HG03521 (cell line): ENCODE measurements around the gene GNPTG.

Source experiments
- ATAC-seq: cut with Tn5 transposase; IDR thresholded peaks from one replicate; pipeline ENCODE4 v1.9.1; 2021; ENCODE audit warnings: mild to moderate bottlenecking, moderate library complexity; ENCODE audit not compliant: unreplicated experiment

GNPTG gene

DNA sequence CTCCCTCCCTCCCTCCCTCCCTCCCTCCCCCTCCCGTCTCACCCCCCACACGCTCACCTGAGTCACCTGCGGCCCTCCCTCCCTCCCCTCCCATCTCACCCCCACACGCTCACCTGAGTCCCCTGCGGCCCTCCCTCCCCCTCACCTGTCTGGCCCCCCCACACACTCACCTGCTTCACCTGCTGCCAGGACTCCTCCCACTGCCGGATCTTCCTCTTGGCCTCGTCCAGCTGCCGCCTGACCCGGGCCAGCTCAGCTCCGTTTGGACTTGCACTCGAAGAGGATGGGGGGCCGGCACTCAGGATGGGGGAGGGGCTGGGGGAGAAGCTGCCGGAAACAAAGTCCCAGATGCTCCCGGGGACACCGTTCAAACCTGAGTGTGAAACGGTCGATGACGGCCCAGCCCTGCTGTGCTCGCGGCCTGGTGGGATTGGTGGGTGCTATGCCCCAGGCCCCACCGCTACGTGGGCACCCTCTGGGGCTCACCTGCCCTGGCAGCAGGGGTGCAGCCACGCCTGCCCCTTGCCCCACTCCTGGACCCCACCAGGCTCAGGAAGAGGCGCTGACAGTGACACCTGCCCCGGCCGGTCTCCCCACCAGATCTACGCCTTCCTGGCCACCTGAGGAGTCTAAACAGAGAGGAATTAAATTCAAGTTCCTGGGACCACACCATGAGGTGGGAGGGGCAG is 15.9 kb downstream of the GNPTG start:
- no peak for ATAC-seq

DNA sequence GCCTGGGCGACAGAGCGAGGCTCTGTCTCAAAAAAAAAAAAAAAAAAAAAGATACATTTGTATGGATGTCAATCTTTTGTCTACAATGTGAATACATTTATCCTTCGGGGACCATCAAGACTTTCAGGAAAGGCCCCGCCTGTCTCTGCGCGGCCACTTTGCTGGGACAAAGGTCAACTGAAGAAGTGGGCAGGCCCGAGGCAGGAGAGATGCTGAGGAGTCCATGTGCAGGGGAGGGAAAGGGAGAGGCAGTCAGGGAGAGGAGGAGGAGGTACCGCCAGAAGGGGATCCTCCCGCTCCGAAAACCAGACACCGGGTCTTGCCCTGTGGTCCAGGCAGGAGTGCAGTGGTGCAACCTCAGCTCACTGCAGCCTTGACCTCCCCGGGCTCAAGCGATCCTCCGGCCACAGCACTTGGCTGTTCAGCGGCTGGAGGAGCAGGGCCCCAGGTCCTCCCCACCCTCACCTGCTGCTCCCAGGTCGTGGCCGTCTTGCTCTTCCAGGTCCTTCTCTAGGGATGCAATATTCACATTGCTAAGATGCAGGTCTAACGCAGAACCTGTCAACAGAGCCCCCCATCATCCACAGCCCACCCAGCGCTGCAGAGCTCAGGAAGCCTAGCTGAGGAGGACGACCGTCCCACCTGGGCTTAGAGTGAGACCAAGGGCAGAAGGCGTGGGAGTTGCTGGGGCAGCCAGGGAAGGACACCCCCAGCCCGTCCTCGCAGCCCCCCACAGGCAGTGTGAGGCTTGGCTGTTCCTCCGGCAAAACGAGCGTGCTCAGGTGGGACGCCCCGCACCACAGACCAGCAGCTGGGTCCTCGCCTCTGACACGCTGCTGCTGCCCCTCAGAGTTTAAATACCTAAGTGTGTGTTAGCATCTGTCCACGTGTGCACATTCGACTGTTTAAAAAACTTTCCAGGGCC is 19.6 kb downstream of the GNPTG start:
- ATAC-seq: no peak

DNA sequence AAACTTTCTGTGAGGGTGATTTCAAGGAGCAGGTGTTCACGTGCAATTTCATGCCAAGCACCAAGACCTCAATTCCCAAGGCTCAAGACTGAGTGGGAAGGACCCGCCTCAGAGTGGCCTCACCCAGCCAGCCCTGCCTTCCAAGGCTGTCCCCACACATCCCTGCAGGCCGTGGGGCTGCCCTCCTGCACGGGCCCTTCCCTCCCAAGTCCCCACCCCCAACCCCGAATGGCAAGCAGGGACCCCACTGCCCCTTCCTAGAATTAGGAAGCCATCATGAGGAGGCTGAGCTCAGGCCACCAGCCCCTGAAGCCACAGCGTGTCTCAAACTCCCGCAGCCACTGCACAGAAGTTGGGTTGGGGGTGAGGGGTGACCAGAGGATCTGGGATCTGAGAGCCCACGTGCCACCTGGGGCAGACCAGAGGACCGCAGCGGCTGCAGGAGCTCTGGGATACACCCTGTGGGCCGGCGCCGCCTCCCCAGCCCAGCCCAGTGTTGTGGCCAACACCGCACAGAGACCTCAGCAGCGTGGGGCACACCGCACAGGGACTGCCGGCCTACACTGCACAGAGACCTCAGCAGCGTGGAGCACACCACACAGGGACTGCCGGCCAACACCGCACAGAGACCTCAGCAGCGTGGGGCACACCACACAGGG is 20.7 kb downstream of the GNPTG start:
- no peak for ATAC-seq

DNA sequence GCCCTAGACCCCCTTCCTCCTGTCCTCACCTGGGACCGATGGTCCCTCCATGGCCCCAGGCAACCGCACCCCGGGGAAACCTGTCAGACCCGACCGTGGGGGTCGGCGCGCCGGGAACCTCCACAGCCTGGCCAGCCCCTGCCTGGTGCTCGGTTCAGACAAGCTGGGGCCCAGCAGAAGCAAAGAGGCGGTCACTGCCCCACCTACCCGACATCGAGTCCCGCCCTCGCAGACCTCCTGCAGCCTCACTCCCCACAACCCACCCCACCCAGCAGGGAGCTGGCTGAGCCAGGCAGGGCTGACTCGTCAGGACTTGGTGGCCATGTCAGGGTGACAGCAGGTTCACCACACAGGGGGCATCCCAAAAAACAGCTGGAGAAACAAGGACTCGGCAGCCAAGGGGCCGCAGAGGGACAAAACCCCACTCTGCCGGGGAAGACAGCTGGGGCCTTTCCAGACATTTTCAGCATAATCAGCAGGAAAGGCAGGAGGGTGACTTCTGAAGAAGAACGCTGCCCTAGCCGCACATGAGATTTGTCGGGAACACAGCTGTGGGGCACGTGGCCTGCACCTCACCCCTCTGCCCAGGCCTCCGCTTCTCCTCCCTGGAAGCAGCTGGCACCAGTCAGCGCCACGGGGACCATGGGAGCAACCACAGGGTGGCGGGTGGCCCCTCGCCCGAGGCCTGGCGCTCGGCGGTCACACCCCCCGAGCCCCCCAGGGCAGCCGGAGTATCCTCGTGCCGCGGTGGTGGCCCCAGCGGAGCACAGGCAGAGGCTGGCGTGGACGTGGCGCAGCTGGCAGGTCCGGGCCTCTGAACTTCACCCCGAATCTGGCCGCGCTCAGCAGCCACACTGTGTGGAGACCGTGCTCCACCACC is 22.9 kb downstream of the GNPTG start:
- no peak for ATAC-seq

DNA sequence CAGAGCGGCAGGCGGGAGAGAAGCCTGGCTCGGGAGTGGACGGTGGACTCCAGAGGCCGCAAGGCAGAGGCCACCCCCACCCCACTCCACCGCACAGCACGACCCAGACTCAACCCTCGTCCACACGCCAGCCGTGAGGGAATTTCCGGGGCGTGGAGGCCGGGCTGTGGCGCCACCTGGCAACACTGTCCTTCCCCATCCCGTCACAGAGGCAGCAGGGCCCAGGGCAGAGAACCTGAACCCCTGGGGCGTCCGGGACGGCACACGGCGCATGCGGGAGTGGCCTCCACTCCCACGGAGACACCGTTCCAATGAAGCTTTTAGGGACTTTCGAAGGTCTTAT is 23.5 kb downstream of the GNPTG start:
- no peak for ATAC-seq

DNA sequence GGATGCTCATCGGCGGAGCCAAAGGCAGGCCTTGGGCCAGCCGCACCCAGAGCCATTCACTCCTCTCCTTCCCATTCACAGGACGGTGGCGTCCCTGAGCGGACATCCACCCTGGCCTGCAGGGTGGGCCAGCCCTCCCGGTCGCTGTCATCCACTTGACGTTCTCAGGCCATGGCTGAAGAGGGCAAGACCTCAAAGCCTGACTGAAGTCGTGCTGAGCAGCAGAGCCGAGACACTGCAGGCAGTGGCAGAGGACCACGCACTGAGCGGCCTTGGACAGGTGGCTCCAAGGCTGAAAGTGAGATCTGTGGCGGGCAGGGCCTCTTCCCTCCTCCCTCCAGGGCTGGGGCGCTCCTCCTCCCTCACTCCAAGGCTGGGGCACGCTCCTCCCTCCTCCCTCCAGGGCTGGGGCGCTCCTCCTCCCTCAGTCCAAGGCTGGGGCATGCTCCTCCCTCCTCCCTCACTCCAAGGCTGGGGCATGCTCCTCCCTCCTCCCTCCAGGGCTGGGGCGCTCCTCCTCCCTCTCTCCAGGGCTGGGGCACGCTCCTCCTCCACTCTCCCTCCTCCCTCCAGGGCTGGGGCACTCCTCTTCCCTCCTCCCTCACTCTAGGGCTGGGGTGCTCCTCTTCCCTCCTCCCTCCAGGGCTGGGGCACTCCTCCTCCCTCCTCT is 24.1 kb downstream of the GNPTG start:
- ATAC-seq: no peak

DNA sequence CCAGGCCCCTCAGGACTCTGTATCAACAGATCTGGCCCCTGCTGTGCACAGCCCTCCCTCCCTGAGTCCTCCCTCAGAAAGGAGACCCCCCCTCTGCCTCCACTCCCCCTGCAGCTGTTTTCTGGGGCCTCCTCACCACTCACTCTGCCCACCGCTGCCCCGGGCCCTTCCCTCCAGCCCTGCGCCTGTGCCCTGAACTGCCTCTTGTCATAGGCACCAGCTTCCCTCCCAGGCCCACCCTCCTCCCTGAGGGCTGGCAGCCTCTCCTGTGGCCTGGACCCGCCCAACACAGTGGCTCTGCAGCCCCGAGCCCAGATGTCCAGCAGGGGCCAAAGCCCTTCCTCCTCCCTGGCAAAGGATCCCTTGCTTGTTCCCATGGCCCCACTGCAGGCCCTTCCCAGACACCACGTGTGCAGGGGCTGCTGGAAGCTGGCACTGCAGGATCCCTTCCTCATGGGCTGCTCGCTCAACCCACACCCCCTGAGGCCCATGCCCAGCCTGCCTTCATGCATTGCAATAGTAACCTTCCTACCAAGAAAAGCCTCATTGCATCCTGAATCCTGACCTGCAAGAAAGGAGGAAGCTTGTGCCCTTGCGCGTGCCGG is 25.8 kb downstream of the GNPTG start:
- ATAC-seq: no peak

DNA sequence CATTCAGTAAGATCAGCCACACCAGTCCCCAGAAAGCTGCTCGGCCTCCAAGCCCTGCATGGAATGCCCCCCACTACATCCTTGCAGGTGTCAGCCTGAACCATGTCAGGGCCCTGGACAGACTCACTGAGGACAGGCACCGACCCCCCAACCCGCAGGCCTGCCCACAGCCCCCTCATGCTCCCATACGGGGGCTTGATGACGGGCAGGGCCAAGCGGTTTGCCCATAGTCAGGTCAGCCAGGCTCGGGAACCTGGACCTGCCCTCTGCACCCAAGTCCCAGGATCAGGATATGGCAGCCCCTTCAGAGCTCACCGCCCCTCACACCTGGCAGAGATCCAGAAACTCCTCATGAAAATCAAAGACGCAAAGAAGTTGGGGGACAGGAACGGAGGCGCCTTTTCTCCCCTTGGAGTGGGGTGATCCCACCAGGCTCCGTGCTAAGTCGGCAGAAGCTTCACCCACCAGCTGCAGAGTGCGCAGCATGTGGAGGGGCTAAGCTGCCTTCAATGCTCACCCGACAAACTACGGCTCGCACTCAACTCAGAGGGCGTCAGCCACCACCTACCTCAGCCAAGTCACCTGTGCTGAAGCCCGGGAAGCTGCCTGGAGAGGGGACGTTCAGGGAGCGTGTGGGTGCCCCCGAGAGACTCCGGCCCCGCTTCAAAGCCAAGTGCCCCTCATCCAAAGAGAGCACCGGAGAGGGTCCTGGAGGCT is 26.5 kb downstream of the GNPTG start:
- ATAC-seq: no peak

DNA sequence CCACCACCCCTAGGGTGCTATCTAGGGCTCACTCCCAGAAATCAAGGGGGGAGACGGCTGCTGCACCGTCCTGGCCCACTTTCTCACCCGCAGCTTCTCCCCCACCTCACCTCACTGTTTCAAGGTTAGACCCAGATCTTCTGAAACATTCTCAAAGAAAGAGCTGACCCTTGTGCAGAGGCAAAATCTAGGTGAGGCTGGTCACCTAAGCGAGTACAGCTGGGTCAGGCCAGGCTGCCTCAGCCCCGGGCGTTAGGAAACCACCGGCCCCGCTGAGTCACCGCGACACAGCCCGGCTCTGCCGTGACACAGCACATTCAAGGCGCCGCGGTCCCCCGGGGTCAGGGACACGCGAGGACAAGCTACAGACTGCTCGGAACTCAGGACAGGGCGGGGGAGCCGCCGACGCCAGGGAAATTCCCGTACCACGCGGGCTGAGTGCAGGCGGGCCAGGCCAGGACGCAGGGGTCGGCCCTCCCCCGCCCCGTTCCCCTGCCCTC is 27.1 kb downstream of the GNPTG start:
- ATAC-seq: peak; percentile 30

DNA sequence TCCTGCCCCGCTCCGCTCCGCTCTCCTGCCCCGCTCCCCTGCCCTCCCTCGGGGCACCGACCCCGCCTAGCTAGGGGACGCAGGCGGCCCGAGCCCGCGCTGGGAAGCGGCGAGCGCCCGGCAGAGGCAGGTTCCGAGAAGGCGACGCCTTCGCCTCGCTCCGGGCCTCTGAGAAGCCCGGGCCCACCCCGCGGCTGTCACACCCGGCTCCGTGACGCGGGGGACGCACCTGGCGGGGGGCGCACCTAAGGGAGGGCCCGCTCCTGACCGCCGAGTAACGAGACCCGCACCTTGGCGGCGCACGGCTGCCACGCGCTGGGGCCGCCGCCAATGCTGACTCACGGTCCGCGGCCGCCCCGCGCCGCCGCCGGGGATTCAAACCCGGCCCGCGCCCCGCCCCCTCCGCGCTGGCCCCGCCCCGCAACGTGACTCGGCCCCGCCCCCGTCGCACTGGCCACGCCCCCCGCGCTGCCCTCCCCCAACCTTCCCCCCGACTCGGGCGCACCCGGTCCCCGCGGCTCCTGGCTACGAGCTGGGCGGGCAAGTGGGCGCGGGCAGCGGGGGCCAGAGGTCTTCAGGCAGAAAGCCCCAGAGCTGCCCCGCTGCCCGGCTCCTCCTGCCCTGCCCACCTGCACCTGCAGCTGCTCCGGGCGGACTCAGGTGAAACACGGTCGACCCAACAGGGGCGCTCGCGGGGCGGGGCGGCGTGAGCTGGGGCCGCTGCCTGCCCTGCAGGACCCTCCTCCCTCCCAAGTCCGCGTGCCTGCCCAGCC is 27.8 kb downstream of the GNPTG start:
- peak; percentile 40 for ATAC-seq

DNA sequence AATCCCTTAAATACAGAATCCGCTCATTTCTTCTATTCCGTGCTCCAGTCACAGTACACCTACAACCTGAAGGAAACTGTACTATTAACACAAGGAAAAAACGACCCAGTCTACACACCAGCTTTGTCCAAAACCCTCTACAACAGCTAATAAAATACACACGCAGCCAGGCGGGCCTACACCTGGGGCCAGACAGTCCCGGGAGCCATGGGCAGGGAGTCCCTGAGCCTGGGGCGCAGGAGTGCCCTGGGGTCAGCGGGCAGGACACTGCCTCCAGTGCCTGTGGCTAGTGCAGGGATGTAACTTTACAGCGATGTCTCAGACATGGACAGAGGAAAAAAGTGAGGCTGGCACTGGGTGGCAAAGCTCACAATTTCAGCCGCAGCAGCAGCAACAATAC is 28.5 kb downstream of the GNPTG start:
- no peak for ATAC-seq

DNA sequence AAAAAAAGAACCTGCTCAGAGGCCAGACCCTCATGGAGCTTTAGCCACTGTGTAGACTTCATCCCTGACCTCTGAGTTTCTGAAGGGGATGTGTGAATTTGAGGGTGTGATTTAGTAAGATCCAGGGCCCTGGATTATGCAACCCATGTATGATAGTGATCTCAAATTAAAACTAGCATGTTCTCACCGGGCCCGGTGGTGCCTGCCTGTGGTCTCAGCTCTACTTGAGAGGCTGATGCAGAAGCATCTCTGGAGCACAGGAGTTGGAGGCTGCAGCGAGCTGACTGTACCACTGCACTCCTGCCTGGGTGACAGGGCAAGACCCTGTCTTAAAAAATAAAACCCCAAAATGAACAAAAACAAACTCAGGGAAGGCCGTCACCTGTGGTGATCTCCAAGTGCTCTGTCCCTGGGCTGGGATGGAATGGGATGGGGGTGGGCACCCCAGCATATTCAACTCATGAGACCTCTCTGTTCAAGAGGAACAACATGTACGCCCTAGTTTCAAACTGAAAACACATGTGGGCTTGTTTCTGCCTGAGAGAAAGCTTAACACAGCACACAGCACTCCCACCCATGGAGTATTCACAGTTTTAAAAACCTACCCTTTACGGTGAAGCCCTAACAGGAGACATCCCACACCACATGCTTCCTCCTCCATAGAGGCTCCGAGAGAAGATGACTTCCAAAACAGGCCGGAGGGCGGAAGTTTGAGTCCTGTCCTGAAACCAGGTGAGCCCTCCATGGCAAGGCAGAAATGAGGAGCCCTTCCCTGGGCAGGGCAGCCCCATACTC is 30.1 kb downstream of the GNPTG start:
- no peak for ATAC-seq

DNA sequence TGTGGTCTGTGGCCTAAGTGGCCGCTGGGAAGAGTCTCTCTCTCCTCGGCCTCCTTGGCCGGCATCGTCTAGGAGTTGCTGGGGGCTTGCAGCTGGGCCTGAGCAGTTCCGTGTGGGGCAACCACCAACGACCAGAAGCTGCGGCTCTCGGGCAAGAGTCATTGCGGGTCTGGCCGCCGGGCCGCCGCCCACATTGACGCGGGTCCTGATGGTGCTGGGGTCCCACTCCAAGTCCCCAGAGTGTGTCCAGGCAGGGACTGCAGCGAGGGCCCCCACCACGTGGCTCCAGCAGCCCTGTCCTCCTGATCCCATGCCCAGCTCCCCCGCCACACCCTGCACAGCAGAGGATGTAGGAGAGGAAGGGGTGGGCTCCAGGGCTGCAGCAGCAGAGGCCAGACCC is 31.8 kb downstream of the GNPTG start:
- ATAC-seq: no peak

DNA sequence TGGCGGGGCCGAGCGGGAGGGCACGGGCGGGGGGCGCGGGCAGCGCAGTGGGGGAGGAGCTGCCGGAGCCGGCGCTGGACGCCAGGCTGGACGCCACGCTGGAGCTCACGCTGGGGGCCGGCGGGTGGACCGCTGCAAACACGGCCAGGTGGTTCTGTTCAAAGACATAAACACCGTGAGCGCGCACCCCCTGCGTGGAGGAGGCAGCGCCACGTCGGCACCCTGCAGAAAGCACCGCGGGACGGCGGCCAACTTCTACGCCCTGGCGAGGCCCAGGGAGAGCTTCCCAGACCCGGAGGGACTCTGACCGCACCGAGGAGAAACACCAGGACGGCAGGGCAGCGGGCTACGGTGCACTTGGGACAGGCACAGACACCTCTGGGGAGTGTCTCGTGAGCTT is 33.5 kb downstream of the GNPTG start:
- ATAC-seq: no peak

DNA sequence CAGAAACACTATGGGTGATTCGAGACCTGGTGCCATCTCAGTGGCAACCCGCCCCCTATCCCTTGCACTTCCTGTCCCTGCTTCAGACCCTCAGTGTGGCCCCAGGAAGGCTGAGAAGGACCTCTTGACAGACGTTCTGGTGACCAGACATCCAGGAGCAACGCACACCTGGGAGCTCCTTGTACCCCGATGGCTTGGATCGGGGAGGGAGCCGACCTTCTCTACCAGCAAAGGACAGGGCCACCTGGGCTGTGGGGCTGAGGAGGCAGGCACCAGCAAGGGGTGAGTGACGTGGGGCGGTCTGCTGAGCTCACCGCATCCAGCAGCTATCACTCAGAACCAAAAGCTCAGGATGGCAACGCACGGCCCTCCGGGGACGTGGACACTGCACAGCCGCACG is 35.6 kb downstream of the GNPTG start:
- no peak for ATAC-seq

DNA sequence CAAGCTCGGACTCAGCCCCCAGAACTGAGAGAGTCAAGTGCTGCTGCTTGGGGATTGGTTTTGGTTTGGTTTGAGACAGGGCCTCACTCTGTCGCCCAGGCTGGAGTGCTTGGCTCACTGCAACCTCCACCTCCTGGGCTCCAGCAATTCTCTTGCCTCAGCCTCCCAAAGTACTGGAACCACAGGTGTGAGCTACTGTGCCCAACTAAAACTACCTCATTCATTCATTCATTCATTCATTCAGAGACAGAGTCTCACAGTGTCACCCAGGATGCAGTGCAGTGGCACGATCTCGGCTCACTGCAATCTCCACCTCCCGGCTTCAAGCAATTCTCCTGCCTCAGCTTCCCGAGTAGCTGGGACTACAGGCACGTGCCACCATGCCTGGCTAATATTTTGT is 38.0 kb downstream of the GNPTG start:
- no peak for ATAC-seq

DNA sequence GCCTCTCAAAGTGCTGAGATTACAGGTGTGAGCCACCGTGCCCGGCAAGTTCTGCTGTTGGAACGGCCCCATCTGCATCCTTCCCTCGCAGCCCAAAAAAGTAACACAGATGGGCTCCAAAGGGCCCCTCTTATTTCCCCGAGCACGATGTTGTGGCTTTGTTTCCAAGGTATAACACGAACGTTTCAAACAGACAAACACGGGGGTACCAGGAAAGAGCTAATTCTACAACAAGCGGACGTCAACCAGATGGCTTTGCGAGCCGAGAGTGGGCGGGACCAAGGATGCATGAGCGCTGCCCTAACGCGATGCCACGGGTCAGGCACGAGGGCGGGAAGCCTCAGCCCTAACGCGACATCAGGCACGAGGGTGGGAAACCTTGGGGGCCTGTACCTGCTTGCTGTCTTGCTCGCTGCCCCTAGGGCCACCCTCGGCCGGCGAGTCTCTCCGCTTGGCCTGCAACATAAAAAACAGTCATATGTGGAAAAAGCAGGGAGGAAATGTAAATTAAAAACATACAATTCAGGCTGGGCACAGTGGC is 38.6 kb downstream of the GNPTG start:
- no peak for ATAC-seq
